Karpas-422 (cell line): ENCODE data around the gene CD151. TPM values are rescaled to one million over a fixed set of nuclear protein-coding genes. Genes with fewer than 3 reads are reported as not detected.

Experiments
- DNase-seq: peaks from one replicate; pipeline ENCODE4 v3.0.0-alpha.2; 2015
- H2AFZ ChIP-seq: fragments of 200-600 bp; sonication (generic); 2 replicates; pipeline ENCODE4 v1.6.1; 2014; ENCODE audit warnings: antibody characterized with exemption, low read length, mixed read lengths
- H3K27ac ChIP-seq: fragments of 200-600 bp; sonication (generic); 2 replicates; pipeline ENCODE4 v1.5.1; 2014; ENCODE audit warnings: mild to moderate bottlenecking, low read length, moderate library complexity
- H3K27me3 ChIP-seq: fragments of 200-600 bp; sonication (generic); 2 replicates; pipeline ENCODE4 v1.6.1; 2014; ENCODE audit warnings: low read length, mixed read lengths
- H3K36me3 ChIP-seq: fragments of 200-600 bp; sonication (generic); 2 replicates; pipeline ENCODE4 v1.6.1; 2014; ENCODE audit warnings: low read length, mixed read lengths; ENCODE audit not compliant: insufficient read depth
- H3K4me1 ChIP-seq: fragments of 200-600 bp; sonication (generic); 2 replicates; pipeline ENCODE4 v1.6.1; 2014; ENCODE audit warnings: mild to moderate bottlenecking, low read length, mixed read lengths
- H3K4me2 ChIP-seq: fragments of 200-600 bp; sonication (generic); 2 replicates; pipeline ENCODE4 v1.6.1; 2014; ENCODE audit warnings: low read length, low read depth, mild to moderate bottlenecking; ENCODE audit not compliant: poor library complexity, severe bottlenecking
- H3K4me3 ChIP-seq: fragments of 200-600 bp; sonication (generic); 2 replicates; pipeline ENCODE4 v1.5.1; 2014; ENCODE audit warnings: mild to moderate bottlenecking, antibody characterized with exemption, low read length, mixed read lengths
- H3K79me2 ChIP-seq: fragments of 200-600 bp; sonication (generic); 2 replicates; pipeline ENCODE4 v1.6.1; 2014; ENCODE audit warnings: mild to moderate bottlenecking, low read length, mixed read lengths
- H3K9ac ChIP-seq: fragments of 200-600 bp; sonication (generic); 2 replicates; pipeline ENCODE4 v1.6.0; 2014; ENCODE audit warnings: low read length
- H3K9me2 ChIP-seq: fragments of 200-600 bp; sonication (generic), shearing (Covaris generic); replicated peaks from 2 replicates; pipeline ENCODE4 v1.6.0; 2014; ENCODE audit warnings: mild to moderate bottlenecking, low read length, moderate library complexity; ENCODE audit not compliant: insufficient read depth
- H3K9me3 ChIP-seq: fragments of 300-700, 200-600 bp; sonication (generic); 2 replicates; pipeline ENCODE4 v1.6.1; 2014; ENCODE audit warnings: low read length, mixed read lengths
- H4K20me1 ChIP-seq: fragments of 200-600 bp; sonication (generic); 2 replicates; pipeline ENCODE4 v1.6.1; 2014; ENCODE audit warnings: mild to moderate bottlenecking, antibody characterized with exemption, low read length, low read depth; ENCODE audit not compliant: insufficient read depth
- total RNA-seq: library from RNA; depleted of rRNA; stranded (reverse); fragments of >200 nt; shearing (Covaris generic); gene quantifications from 2 replicates; pipeline ENCODE4 v1.2.3, GENCODE V29; 2014; ENCODE audit warnings: low replicate concordance

The CD151 gene
- total RNA-seq, 1 experiment from 2014 or later, result 10.5 TPM

DNA sequence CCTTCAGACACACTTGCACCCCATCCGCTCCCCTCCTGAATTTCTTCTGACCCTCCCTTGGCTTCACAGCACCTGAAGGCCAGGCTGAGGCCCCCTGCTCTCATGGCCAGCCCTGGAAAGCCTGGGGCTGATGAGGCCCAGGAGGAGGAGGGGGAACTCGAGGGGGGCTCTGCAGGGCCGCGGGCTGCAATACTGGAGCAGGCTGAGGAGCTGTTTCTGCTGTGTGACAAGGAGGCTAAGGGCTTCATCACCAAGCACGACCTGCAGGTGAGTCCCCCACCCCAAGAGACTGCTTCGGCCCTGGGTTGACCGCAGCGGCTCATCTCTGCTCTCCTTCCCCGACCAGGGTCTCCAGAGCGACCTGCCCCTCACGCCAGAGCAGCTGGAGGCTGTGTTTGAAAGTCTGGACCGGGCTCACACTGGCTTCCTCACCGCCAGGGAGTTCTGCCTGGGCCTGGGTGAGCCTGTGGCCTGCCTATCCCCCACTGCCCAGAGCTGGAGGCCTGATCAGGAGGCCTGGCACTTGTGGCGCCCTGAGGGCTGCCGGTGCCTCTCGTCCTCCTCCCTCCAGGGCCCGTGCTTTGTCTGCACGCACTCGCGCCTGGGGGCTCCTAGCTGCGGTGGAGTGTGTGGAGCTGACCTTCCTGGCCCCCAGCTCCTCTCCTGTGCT lies 4.1 kb upstream of the CD151 start:
- Histone ChIP-seq H2AFZ (no peak overlapping the region), H3K4me3 (no peak overlapping the region), H3K79me2 (no peaks in the 10 kb centered on the region), H3K27me3 (no peaks in the 10 kb centered on the region), H4K20me1 (peaks cover 36% of the 10 kb centered on the region), H3K9me2 (no peaks in the 10 kb centered on the region), H3K4me1 (peaks cover 54% of the 10 kb centered on the region), H3K9ac (no peak overlapping the region), H3K27ac (no peak overlapping the region), H3K36me3 (no peaks in the 10 kb centered on the region), H3K4me2 (peak overlapping the region; percentile 90), H3K9me3 (no peaks in the 10 kb centered on the region)
- no peak for DNase-seq

DNA sequence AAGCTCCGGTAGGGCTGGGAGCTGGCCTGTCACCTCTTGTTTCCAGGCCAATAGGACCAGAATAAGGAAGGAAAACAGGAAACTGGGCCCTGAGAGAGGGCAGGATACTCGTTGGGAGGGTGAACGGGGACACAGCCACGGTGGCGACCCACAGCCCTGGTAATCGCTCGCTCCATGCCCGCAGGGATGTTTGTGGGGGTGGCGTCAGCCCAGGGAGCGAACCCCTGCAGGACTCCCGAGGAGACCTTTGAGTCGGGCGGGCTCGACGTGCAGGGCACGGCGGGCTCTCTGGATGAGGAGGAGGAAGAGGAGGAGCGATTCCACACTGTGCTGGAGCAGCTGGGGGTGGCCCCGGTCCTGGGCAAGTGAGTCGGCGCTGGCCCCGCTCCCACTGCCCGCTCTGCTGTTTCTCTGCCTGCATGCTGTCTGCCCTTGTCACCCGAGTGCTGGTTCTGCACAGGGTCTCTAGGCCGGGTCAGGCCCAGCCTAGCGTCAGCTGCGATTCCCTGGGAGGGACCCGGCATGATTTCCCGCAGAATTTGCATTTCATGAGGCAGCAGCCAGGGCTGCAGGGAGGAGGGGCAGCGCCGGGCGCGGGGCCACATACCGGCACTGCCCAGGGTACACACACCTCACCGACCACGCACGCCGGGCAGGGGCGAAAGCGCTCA lies 3.4 kb upstream of the CD151 start:
- H3K9me3 ChIP-seq, result no peaks in the 10 kb centered on the region
- H3K4me1 ChIP-seq, result peaks cover 56% of the 10 kb centered on the region
- H3K4me3 ChIP-seq, result peak overlapping the region; percentile 68
- no peaks in the 10 kb centered on the region for H3K36me3 ChIP-seq
- H3K9ac ChIP-seq, result peak overlapping the region; percentile 63
- no peak overlapping the region for H3K27ac ChIP-seq
- H3K4me2 ChIP-seq, result peak overlapping the region; percentile 90
- H3K79me2 ChIP-seq, result no peaks in the 10 kb centered on the region
- H3K9me2 ChIP-seq, result no peaks in the 10 kb centered on the region
- peaks cover 38% of the 10 kb centered on the region for H4K20me1 ChIP-seq
- H3K27me3 ChIP-seq, result no peaks in the 10 kb centered on the region
- no peak overlapping the region for H2AFZ ChIP-seq
- peak; percentile 65 for DNase-seq

DNA sequence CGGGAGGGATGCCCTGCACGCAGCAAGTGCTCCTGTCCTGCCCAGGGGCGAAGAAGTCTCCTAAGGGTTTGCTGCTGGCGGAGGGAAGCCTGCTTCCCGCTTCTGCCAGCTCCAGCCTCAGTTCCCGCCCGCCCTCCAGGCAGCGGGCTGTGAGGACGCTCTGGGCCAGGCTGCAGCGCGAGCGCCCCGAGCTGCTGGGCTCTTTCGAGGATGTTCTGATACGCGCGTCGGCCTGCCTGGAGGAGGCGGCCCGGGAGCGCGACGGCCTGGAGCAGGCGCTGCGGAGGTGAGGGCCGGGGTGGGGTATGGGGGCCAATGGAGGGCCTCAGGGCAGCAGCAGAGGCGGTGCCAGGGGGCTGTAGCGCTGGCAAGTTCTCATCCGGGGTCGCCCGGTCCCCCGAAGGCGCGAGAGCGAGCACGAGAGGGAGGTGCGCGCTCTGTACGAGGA lies 2.9 kb upstream of the CD151 start:
- Histone ChIP-seq H2AFZ (no peak overlapping the region), H3K9ac (peak overlapping the region; percentile 63), H3K36me3 (no peaks in the 10 kb centered on the region), H3K79me2 (no peaks in the 10 kb centered on the region), H3K4me3 (peak overlapping the region; percentile 68), H3K27me3 (no peaks in the 10 kb centered on the region), H3K4me2 (peak overlapping the region; percentile 90), H3K9me3 (no peaks in the 10 kb centered on the region), H4K20me1 (peaks cover 39% of the 10 kb centered on the region), H3K9me2 (no peaks in the 10 kb centered on the region), H3K4me1 (peaks cover 56% of the 10 kb centered on the region), H3K27ac (no peak overlapping the region)
- no peak for DNase-seq

DNA sequence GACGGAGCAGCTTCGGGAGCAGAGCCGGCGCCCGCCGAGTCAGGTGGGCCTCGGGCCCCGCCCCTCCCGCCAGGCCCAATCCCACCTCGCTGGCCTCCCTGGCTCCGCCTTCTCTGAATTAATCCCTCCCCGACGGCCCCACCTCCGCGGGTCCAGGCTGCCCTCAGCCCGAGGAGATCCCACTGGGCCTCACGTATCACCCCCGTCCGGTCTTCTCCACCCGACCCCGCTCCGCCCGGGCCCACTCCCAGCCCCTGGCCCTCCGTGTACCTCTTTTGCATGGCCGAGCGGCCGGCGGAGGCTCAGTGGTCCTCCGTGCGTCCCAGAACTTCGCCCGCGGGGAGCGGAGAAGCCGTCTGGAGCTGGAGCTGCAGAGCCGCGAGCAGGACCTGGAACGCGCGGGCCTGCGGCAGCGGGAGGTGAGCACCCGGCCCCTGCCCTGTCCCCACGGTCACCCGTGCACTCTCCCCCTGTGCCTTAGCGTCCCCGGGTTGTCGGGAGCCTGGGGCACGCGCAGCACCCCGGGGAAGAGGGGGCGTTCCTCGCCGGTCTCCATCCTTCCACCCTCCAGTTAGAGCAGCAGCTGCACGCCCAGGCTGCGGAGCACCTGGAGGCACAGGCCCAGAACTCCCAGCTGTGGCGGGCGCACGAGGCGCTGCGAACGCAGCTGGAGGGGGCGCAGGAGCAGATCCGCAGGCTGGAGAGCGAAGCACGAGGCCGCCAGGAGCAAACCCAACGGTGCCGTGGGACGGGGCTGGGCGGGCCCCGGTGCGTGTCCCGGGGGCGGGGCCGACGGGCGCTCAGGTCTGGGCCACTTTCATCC lies 2.2 kb upstream of the CD151 start:
- Histone ChIP-seq H3K27ac (no peak overlapping the region), H3K36me3 (no peaks in the 10 kb centered on the region), H2AFZ (no peak overlapping the region), H3K9ac (peak overlapping the region; percentile 63; the same call in 1 of the 2 replicates), H3K9me2 (no peaks in the 10 kb centered on the region), H3K4me3 (peak overlapping the region; percentile 68), H3K4me2 (peak overlapping the region; percentile 90), H3K9me3 (no peaks in the 10 kb centered on the region), H3K4me1 (peaks cover 56% of the 10 kb centered on the region), H3K27me3 (no peaks in the 10 kb centered on the region), H4K20me1 (peaks cover 34% of the 10 kb centered on the region), H3K79me2 (no peaks in the 10 kb centered on the region)
- peak; percentile 92 for DNase-seq

DNA sequence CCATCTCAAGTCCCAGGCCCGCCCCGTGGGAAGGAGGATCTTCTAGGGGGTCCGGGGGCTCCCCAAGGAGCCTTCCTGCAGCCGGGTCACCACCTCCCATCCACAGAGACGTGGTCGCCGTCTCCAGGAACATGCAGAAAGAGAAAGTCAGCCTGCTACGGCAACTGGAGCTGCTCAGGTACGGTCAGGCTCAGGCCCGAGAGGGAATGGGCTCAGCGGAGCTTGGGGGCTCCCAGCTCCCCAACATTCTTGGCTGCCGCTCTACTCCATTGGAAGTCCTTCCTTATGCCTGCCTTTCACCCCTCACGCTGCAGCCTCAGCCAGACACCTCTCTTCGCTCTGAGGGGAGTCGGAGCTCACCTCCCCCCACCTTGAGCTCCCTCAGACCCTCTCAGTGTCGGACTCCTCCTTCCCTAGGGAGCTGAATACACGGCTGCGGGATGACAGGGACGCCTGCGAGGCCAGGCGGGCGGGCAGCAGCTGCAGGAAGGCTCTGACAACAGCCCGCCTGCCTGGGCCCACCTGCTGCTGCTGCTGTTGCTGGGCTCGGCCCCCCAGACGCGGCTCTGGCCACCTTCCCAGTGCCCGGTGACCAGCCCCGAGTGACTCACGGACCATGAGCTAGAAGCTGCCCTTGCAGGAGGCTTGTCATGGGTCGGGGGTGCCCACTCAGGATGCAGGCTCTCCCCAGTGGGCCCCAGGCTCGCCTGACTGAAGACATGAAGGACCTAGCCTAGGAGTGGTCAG lies 1.5 kb upstream of the CD151 start:
- H3K4me3 ChIP-seq, result no peak overlapping the region
- peaks cover 28% of the 10 kb centered on the region; the same call in 1 of the 2 replicates for H4K20me1 ChIP-seq
- no peak overlapping the region for H3K4me2 ChIP-seq
- no peaks in the 10 kb centered on the region for H3K36me3 ChIP-seq
- no peaks in the 10 kb centered on the region for H3K9me2 ChIP-seq
- no peaks in the 10 kb centered on the region for H3K27me3 ChIP-seq
- H3K79me2 ChIP-seq, result no peaks in the 10 kb centered on the region
- H3K9ac ChIP-seq, result no peak overlapping the region
- peaks cover 56% of the 10 kb centered on the region for H3K4me1 ChIP-seq
- no peak overlapping the region for H3K27ac ChIP-seq
- H2AFZ ChIP-seq, result no peak overlapping the region
- no peaks in the 10 kb centered on the region for H3K9me3 ChIP-seq
- DNase-seq, result peak; percentile 44

DNA sequence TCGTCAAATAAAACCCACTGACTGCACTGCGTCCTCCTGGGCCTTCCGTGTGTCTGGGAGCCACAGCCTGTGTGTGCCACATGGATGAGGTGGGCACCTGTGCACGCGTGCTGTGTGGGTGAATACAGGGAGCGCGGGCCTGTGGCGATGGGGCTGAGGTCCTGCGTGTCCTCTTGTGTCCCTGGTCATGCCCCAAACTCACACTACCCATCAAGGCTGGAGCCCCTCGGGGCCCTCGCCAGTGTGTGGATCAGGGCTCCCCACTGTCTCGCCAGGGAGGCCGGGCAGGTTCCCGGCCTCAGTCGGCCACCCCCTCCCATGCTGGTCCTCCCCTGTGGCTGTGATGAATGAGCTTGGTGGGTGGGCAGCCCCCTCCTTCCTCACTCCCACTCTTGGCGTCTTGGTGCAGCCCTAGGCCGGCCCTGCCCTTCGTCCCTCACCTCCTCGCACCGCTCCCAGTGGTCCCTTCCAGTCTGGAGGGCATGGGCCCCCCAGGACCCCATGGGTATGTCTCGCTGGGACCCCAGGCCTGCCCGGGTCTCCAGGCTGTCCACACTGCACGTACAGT lies 707 bp upstream of the CD151 start:
- no peak for DNase-seq
- Histone ChIP-seq H4K20me1 (peaks cover 28% of the 10 kb centered on the region; the same call in 1 of the 2 replicates), H3K9me3 (no peaks in the 10 kb centered on the region), H3K79me2 (no peaks in the 10 kb centered on the region), H3K27me3 (no peaks in the 10 kb centered on the region), H3K36me3 (no peaks in the 10 kb centered on the region), H3K4me3 (peak overlapping the region; percentile 59; the same call in 1 of the 2 replicates), H3K4me2 (peak overlapping the region; percentile 63), H2AFZ (no peak overlapping the region), H3K4me1 (peaks cover 49% of the 10 kb centered on the region), H3K9me2 (no peaks in the 10 kb centered on the region), H3K27ac (no peak overlapping the region), H3K9ac (peak overlapping the region; percentile 62)

DNA sequence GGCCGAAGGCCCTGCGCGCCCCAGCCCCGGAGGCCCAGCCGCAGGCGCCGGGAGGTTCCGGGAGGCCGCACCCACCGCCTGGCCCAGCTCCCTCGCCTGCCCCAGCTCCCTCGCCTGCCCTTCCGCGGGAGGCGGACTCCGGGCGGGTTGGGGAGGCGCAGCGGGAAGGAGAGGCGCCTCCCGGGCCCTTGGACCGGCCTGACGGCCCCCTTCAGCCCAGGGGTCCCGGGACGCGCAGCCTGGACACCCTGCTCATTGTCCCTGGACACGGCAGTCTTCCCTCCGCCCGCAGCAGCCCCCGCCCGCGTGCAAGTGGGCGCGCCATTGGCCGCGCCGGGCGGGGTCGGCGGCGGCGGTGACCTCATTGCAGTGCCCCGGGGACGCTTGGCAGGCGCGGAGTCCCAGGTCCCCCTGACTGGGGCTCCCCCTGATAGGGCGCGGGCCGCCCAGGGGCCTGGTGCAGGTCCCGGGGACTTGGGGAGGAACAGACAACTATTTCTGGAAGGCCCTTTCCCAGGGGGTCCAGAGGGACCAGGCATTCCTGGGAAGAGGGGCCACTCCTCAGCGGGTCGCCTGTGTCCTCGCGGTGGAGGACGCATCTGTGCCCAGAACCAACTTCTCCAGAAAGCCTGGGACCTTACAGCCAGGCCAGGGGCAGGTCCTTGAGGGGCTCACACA lies 501 bp downstream of the CD151 start:
- no peaks in the 10 kb centered on the region for H3K27me3 ChIP-seq

More for the DNA sequence above, 501 bp downstream of the CD151 start:
- Histone ChIP-seq H3K79me2 (no peaks in the 10 kb centered on the region), H2AFZ (0 out of 2 replicates have a peak overlapping the region, but pooled peaks have one; percentile 27), H3K4me2 (peak overlapping the region; percentile 73), H3K4me3 (peak overlapping the region; percentile 69), H3K27ac (no peak overlapping the region), H3K9me2 (no peaks in the 10 kb centered on the region), H3K9me3 (no peaks in the 10 kb centered on the region), H4K20me1 (peaks cover 30% of the 10 kb centered on the region; the same call in 1 of the 2 replicates), H3K9ac (peak overlapping the region; percentile 68), H3K4me1 (peaks cover 38% of the 10 kb centered on the region), H3K36me3 (no peaks in the 10 kb centered on the region)
- DNase-seq, result peak; percentile 61
